HEK293T (cell line): ENCODE measurements around the gene HMCN2.

Source experiments
- CTCF ChIA-PET: fragments of 350-600 bp; formaldehyde crosslinking; extraction: SDS; loops from one replicate; lab custom pipeline; 2021; ENCODE audit warnings: antibody characterized with exemption, inconsistent platforms; lab: Yijun Ruan, JAX
- POLR2A ChIA-PET: fragments of 350-600 bp; formaldehyde crosslinking; extraction: SDS; loops from one replicate; lab custom pipeline; 2020; ENCODE audit warnings: antibody characterized with exemption, inconsistent platforms; lab: Yijun Ruan, JAX
- DNase-seq: peaks from one replicate; pipeline ENCODE4 v3.0.0; 2012; ENCODE audit warnings: mixed read lengths; ENCODE audit errors: extremely low spot score
- ARNT ChIP-seq: fragments of 450-650 bp; IDR thresholded peaks from 2 replicates; pipeline ENCODE4 v1.6.1; 2017; ENCODE audit warnings: mild to moderate bottlenecking
- BHLHE40 ChIP-seq: fragments of 450-650 bp; IDR thresholded peaks from 2 replicates; pipeline ENCODE4 v1.6.1; 2016; ENCODE audit warnings: mild to moderate bottlenecking, moderate library complexity, borderline replicate concordance
- CTBP1 ChIP-seq: fragments of 450-650 bp; IDR thresholded peaks from 2 replicates; pipeline ENCODE4 v1.6.1; 2016; ENCODE audit warnings: borderline replicate concordance
- ELF4 ChIP-seq: fragments of 450-650 bp; IDR thresholded peaks from 2 replicates; pipeline ENCODE4 v1.6.1; 2017; ENCODE audit warnings: antibody characterized with exemption
- FOXA1 ChIP-seq: fragments of 450-650 bp; IDR thresholded peaks from 2 replicates; pipeline ENCODE4 v1.6.1; 2016; ENCODE audit warnings: mild to moderate bottlenecking
- FOXK2 ChIP-seq: fragments of 450-650 bp; IDR thresholded peaks from 2 replicates; pipeline ENCODE4 v1.6.1; 2016; ENCODE audit warnings: mild to moderate bottlenecking
- FOXM1 ChIP-seq: fragments of 450-650 bp; IDR thresholded peaks from 2 replicates; pipeline ENCODE4 v1.6.1; 2017; ENCODE audit warnings: mild to moderate bottlenecking, borderline replicate concordance
- HDGF ChIP-seq: fragments of 450-650 bp; IDR thresholded peaks from 2 replicates; pipeline ENCODE4 v1.6.1; 2017; ENCODE audit warnings: antibody characterized with exemption, borderline replicate concordance
- L3MBTL2 ChIP-seq: fragments of 450-650 bp; conservative IDR thresholded peaks from 2 replicates; pipeline ENCODE4 v1.6.1; 2016; ENCODE audit warnings: mild to moderate bottlenecking
- LEF1 ChIP-seq: fragments of 450-650 bp; IDR thresholded peaks from 2 replicates; pipeline ENCODE4 v1.6.1; 2017; ENCODE audit warnings: mild to moderate bottlenecking, borderline replicate concordance
- NFRKB ChIP-seq: fragments of 450-650 bp; IDR thresholded peaks from 2 replicates; pipeline ENCODE4 v1.6.1; 2016; ENCODE audit warnings: mild to moderate bottlenecking, moderate library complexity
- SP1 ChIP-seq: fragments of 450-650 bp; IDR thresholded peaks from 2 replicates; pipeline ENCODE4 v1.6.1; 2017
- SUZ12 ChIP-seq: fragments of 450-650 bp; IDR thresholded peaks from 2 replicates; pipeline ENCODE4 v1.6.1; 2016; ENCODE audit warnings: mild to moderate bottlenecking
- TARDBP ChIP-seq: fragments of 450-650 bp; IDR thresholded peaks from 2 replicates; pipeline ENCODE4 v1.6.1; 2016
- ZNF384 ChIP-seq: fragments of 450-650 bp; IDR thresholded peaks from 2 replicates; pipeline ENCODE4 v1.6.1; 2016
- TF ChIP-seq, protein P1 (sequence below): fragments of 450-650 bp; IDR thresholded peaks from 2 replicates; pipeline ENCODE4 v1.6.1; 2016

Gene HMCN2

GRCh38 chr9:130234340-130235260, 31.0 kb upstream of the HMCN2 start:
- TF ChIP-seq FOXA1 = no peak
- no peak for TF ChIP-seq TARDBP
- TF ChIP-seq CTBP1 = no peak
- no peak for TF ChIP-seq L3MBTL2
- TF ChIP-seq SP1 = no peak
- no peak for TF ChIP-seq SUZ12
- TF ChIP-seq ELF4 = no peak
- TF ChIP-seq ARNT = no peak
- no peak for TF ChIP-seq FOXM1
- POLR2A ChIA-PET = no interaction called here
- CTCF ChIA-PET = no interaction called here
- DNase-seq = no peak

GRCh38 chr9:130235558-130236435, 29.8 kb upstream of the HMCN2 start:
- CTCF ChIA-PET = interaction anchor here (0.7 to 1.3 kb wide), 3 partner anchors 12 to 128 kb away, joined by 3 read pairs; no protein-coding TSS in a partner anchor
- POLR2A ChIA-PET = no interaction called here
- no peak for TF ChIP-seq ZNF384
- TF ChIP-seq, protein P1, sequence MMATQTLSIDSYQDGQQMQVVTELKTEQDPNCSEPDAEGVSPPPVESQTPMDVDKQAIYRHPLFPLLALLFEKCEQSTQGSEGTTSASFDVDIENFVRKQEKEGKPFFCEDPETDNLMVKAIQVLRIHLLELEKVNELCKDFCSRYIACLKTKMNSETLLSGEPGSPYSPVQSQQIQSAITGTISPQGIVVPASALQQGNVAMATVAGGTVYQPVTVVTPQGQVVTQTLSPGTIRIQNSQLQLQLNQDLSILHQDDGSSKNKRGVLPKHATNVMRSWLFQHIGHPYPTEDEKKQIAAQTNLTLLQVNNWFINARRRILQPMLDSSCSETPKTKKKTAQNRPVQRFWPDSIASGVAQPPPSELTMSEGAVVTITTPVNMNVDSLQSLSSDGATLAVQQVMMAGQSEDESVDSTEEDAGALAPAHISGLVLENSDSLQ = no peak
- peak; percentile 74 for DNase-seq

DNA sequence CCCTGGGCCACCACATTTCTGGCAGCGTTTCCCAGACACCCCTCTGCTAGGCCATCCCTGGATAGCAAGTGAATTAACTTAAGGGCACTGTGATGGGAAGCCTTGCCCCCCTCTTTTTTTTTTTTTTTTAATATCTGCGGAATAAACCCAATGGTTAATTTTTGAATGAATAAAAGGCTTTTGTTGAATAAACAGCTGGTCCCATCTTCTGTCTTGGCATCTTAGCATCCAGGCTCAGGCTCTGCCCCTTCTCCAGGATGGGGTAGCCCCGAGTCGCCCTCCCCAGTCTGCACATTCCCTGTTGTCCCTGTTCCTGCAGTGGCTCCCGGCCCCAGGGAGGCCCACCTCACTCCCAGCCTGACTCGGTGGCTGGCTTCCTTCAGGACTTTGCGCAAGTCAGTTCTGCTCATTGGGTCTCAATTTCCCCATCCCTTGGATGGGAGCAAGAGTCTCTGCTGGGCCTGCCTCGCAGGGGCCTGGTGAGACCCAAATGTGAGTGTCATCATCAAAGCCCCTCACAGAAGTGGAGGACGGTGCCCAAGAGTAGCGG, 29.0 kb upstream of the HMCN2 start:
- DNase-seq = no peak
- ChIA-PET POLR2A (no interaction called here), CTCF (interaction anchor here (0.7 to 1.3 kb wide), 4 partner anchors 13 to 164 kb away, joined by 3 read pairs; no protein-coding TSS in a partner anchor)

DNA sequence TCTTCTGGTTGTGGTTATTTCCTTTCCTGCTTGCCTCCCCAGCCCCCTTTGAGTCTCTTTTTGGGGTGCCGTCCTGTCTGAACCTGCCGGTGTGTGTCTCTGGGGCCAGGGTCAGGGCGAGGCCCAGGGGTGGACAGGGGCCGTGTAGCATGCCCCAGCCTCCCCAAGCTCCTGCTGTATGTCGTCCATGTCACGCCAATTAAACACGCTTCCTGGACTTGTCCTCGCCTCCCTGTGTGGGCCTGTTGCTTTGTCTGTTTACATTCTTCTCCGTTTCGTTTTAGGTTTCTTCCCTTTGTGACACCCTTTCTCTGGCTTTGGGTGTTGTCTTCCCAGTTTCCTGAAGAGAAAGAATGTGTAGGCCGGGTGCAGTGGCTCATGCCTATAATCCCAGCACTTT, 28.5 kb upstream of the HMCN2 start:
- CTCF ChIA-PET = interaction anchor here (0.7 to 1.3 kb wide), 2 partner anchors 129 to 163 kb away, joined by 3 read pairs; no protein-coding TSS in a partner anchor
- TF ChIP-seq, protein P1 = no peak
- TF ChIP-seq LEF1 (no peak), FOXA1 (no peak), FOXK2 (no peak), HDGF (no peak), BHLHE40 (no peak), TARDBP (no peak), CTBP1 (no peak), SUZ12 (no peak), L3MBTL2 (no peak), FOXM1 (no peak), ZNF384 (no peak), ELF4 (no peak), SP1 (no peak), NFRKB (no peak)
- POLR2A ChIA-PET = no interaction called here
- DNase-seq = no peak

More for the DNA sequence above, 29.0 kb upstream of the HMCN2 start:
- TF ChIP-seq TARDBP (no peak), SUZ12 (no peak), SP1 (no peak), BHLHE40 (no peak), ELF4 (no peak), ZNF384 (no peak), FOXM1 (no peak), FOXA1 (no peak), HDGF (no peak)
- TF ChIP-seq, protein P1 = no peak

DNA sequence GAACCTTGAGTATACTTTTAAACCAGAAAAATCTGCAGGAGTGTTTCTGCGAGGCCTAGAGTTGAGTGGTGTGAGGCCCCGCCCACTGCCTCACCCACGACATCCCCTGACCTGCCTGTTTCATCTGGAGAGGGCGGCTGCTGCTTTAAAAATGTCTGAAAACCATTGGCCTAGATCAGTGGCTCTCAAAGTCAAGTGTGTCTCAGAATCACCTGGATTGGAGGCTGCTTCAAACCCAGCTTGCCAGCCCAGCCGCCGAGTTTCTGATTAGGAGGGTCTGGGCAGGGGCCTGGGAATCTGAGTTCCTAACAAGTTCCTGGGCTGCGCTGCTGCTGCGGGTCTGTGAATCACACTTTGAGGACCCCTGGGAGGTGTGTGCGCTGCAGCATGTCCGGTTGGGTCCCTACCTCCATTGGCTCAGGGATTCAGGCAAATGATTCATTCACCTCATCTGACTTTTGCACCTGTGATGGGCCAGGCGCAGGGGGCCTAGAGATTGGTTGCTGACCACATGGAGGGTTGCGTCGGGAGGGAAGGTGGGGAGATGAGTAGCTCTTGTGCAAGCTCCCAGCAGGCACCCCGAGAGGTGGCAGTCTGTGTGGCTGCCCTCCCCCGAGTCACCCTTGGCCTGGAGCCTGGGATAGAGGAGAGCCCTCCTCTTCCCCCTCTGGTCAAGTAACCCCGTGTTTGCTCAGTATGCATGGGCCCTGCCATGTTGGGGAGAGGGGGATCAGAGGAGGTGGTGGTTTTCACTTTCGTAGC, 27.6 kb upstream of the HMCN2 start:
- DNase-seq = no peak
- CTCF ChIA-PET = interaction anchor here (1.1 kb wide), 1 partner anchor 222 kb away, joined by 3 read pairs; no protein-coding TSS in a partner anchor
- POLR2A ChIA-PET = no interaction called here
- TF ChIP-seq ZNF384 = no peak
- no peak for TF ChIP-seq HDGF
- TF ChIP-seq NFRKB = no peak
- no peak for TF ChIP-seq L3MBTL2
- TF ChIP-seq FOXM1 = no peak
- TF ChIP-seq FOXA1 = no peak

- TF ChIP-seq ARNT = no peak
- no peak for TF ChIP-seq FOXM1
- TF ChIP-seq ZNF384 = no peak
- ChIA-PET POLR2A (no interaction called here), CTCF (no interaction called here)
- DNase-seq = no peak
Measured at GRCh38 chr9:130239363-130239695, 26.2 kb upstream of the HMCN2 start.
